Measurements from ENCODE around the gene RSPH1.

- TF ChIP-seq EZH2phosphoT487 (IDR thresholded peaks at IDR 0.05; ENCODE audit: borderline replicate concordance, low read length), result no peak
- TF ChIP-seq CTCF (IDR thresholded peaks at IDR 0.05; ENCODE audit: low read depth, low read length, poor library complexity, severe bottlenecking), result no peak
These were observed 20.3 kb downstream of the RSPH1 start for GRCh38 chr21:42475526-42476387.
